PFSK-1 (cell line): ENCODE results near the gene SCAF4.

ENCODE experiments used
- FOXP2 ChIP-seq: optimal IDR thresholded peaks from 2 replicates; pipeline ENCODE3; 2011; ENCODE audit warnings: borderline replicate concordance, control low read depth, inconsistent platforms; ENCODE audit not compliant: insufficient read depth; ENCODE audit errors: extremely low read length, extremely low read depth
- POLR2AphosphoS5 ChIP-seq: IDR thresholded peaks from 2 replicates; pipeline ENCODE4 v1.6.1; 2012; ENCODE audit warnings: low read depth, mild to moderate bottlenecking, control low read depth, low read length, moderate library complexity
- SIN3A ChIP-seq: IDR thresholded peaks from 2 replicates; pipeline ENCODE4 v1.6.1; 2012; ENCODE audit warnings: mild to moderate bottlenecking, low read length, moderate library complexity, borderline replicate concordance; ENCODE audit not compliant: insufficient read depth
- TAF1 ChIP-seq: IDR thresholded peaks from 2 replicates; pipeline ENCODE4 v1.6.1; 2012; ENCODE audit warnings: low read length, control low read depth, borderline replicate concordance; ENCODE audit not compliant: insufficient read depth
- TF ChIP-seq, protein P1 (sequence below), 2 experiments: IDR thresholded peaks; 2 replicates each; pipeline versions ENCODE4 v1.6.1 to v1.8.0; 2011 to 2012; ENCODE audit warnings: low read depth in 2 of 2, low read length in 2 of 2, control low read depth in 1 of 2, inconsistent platforms in 1 of 2, mild to moderate bottlenecking in 1 of 2, moderate library complexity in 1 of 2; ENCODE audit not compliant: insufficient read depth in 1 of 2

SCAF4 gene

DNA sequence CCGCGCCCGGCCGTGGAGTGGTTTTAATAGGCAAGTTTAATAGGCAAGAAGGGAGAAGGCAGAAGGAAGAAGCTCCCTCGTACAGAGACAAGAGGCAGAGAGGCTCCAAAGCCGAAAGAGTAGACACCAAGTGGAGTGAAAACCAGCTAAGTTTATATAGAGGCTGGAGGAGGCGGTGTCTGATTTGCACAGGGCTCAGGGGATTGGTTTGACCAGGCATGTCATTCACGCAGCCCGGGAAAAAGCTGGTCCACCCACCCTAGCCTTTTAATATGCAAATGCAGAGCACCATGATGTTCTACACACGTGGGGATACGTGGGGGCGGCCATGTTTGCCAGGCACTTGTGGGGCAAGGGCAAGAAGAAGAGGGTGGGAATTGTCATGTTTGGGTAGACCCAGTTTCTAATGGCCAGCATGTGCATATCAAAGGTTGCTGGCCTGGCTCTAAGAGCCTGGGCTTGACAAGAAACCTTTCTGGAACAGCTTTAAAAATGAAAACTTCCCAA lies 90.4 kb downstream of the SCAF4 start:
- TF ChIP-seq, protein P1, sequence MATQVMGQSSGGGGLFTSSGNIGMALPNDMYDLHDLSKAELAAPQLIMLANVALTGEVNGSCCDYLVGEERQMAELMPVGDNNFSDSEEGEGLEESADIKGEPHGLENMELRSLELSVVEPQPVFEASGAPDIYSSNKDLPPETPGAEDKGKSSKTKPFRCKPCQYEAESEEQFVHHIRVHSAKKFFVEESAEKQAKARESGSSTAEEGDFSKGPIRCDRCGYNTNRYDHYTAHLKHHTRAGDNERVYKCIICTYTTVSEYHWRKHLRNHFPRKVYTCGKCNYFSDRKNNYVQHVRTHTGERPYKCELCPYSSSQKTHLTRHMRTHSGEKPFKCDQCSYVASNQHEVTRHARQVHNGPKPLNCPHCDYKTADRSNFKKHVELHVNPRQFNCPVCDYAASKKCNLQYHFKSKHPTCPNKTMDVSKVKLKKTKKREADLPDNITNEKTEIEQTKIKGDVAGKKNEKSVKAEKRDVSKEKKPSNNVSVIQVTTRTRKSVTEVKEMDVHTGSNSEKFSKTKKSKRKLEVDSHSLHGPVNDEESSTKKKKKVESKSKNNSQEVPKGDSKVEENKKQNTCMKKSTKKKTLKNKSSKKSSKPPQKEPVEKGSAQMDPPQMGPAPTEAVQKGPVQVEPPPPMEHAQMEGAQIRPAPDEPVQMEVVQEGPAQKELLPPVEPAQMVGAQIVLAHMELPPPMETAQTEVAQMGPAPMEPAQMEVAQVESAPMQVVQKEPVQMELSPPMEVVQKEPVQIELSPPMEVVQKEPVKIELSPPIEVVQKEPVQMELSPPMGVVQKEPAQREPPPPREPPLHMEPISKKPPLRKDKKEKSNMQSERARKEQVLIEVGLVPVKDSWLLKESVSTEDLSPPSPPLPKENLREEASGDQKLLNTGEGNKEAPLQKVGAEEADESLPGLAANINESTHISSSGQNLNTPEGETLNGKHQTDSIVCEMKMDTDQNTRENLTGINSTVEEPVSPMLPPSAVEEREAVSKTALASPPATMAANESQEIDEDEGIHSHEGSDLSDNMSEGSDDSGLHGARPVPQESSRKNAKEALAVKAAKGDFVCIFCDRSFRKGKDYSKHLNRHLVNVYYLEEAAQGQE (IDR thresholded peaks at IDR 0.05; ENCODE audit: insufficient read depth in 1 of 2, low read depth in 2 of 2, low read length in 2 of 2), result no peak
- TF ChIP-seq SIN3A (no peak), TAF1 (no peak), FOXP2 (no peak), POLR2AphosphoS5 (no peak)

DNA sequence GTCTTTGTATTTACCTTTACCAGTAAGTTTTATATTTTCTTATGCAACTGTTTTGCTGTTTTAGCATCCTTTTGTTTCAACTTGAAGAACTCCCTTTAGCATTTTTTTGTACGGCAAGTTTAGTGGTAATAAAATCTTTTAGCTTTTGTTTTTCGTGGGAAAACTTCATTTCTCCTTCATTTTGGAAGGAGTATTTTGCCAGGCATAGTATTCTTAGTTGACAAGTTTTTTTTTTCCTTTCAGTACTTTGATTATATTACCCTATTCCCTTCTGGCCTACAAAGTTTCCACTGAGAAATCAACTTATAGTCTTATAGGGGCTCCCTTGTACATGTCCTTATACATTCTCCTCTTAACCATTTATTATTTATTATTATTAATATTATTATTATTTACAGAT lies 95.0 kb downstream of the SCAF4 start:
- TF ChIP-seq FOXP2 (no peak), SIN3A (no peak), POLR2AphosphoS5 (no peak), TAF1 (no peak)
- TF ChIP-seq, protein P1 (IDR thresholded peaks at IDR 0.05; ENCODE audit: insufficient read depth in 1 of 2, low read depth in 2 of 2, low read length in 2 of 2), result no peak

DNA sequence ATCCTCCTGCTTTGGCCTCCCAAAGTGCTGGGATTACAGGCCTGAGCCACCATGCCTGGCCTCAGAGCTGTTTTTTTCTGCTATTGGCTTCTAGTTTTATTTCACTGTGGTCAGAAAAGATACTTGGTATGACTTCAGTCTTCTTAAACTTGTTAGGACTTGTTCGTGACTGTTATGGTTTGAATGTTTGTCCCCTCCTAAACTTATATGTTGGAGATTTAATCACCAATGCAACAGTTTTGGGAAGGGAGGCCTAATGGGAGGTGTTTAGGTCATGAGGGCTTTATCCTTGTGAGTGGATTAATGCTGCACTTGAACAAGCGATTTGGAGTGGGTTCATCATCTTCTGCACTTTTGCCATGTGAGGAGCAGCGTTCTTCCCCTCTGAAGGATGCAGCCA lies 96.9 kb downstream of the SCAF4 start:
- TF ChIP-seq POLR2AphosphoS5, result no peak
- no peak for TF ChIP-seq SIN3A
- TF ChIP-seq, protein P1 (IDR thresholded peaks at IDR 0.05; ENCODE audit: insufficient read depth in 1 of 2, low read depth in 2 of 2, low read length in 2 of 2), result no peak
- no peak for TF ChIP-seq FOXP2

DNA sequence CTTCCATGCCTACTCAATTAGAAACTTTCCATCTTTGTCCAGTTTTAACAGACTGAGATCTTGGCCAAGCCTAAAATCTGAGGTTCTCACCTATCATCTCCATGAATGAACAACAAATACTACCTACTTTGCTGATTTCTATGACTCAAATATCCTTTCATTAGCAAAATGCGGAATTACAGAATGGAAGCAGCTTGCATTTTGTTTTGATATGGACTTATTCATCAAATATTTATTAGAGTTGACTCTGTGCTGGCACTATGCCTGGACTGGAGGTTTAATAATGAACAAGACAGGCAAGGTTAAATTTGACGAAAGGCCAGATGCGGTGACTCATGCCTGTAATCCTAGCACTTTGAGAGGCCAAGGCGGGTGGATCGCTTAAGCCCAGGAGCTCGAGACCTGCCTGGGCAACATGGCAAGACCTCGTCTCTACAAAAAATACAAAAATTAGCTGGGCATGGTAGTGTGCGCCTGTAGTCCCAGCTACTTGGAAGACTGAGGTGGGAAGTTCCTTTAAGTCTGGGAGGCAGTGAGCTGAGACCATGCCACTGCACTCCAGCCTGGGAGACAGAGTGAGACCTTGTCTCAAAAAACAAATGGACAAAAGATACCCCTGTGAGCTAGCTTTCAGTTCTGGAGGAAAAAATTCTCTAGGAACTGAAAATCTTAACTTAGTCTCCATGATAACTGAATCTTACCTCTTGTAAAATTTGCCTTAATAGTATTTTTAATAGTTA lies 101.8 kb downstream of the SCAF4 start:
- TF ChIP-seq, protein P1 (IDR thresholded peaks at IDR 0.05; ENCODE audit: insufficient read depth in 1 of 2, low read depth in 2 of 2, low read length in 2 of 2), result peak in 1 of 2 experiments; percentile 22; a peak in 1 of 4 replicates
- TF ChIP-seq FOXP2 (no peak), POLR2AphosphoS5 (no peak), TAF1 (0 out of 2 replicates have a peak, but pooled peaks have one; percentile 14), SIN3A (0 out of 2 replicates have a peak, but pooled peaks have one; percentile 66)
